Upper lobe of right lung (tissue), 1 donor: Measurements from ENCODE around the gene AKAP1. TPM values are rescaled to one million over a fixed set of nuclear protein-coding genes. Genes with fewer than 3 reads are reported as not detected.

Experiments used
- ATAC-seq: fragments of 200-7000 bp; cut with Tn5 transposase; one replicate; pipeline ENCODE4 v1.9.1; 2020; ENCODE audit warnings: mild to moderate bottlenecking, moderate library complexity
- DNase-seq: peaks from one replicate; pipeline ENCODE4 v3.0.0-alpha.2; 2020
- H3K27ac ChIP-seq: fragments of 200-600 bp; one replicate; pipeline ENCODE4 v1.8.0; 2022
- H3K27me3 ChIP-seq: fragments of 200-600 bp; one replicate; pipeline ENCODE4 v1.8.0; 2022; ENCODE audit warnings: mild to moderate bottlenecking
- H3K36me3 ChIP-seq: fragments of 200-600 bp; one replicate; pipeline ENCODE4 v1.8.0; 2022
- H3K4me1 ChIP-seq: fragments of 200-600 bp; one replicate; pipeline ENCODE4 v1.8.0; 2022
- H3K4me3 ChIP-seq: fragments of 200-600 bp; one replicate; pipeline ENCODE4 v1.8.0; 2022; ENCODE audit warnings: mild to moderate bottlenecking
- H3K9me3 ChIP-seq: fragments of 200-600 bp; one replicate; pipeline ENCODE4 v1.8.0; 2022
- CTCF ChIP-seq: fragments of 200-600 bp; IDR thresholded peaks from one replicate; pipeline ENCODE4 v1.8.0; 2022; ENCODE audit warnings: antibody characterized with exemption
- intact Hi-C: fragments of 100-400 bp; cut with DNase I; formaldehyde crosslinking; loops from one replicate; pipeline ENCODE4 v1.11.0; 2022
- total RNA-seq: library from RNA; stranded (reverse); fragmentation: NEBNext Ultra II Directional; extraction: Animal tissue kit (Norgen Biotek cat#: 25700); gene quantifications from one replicate; pipeline ENCODE4 v1.2.1, GENCODE V29; 2021
- donor health status: DM: no; HTN: yes; CAD: no; lungs with severe emphysema.

AKAP1 gene
- total RNA-seq, 1 donor from 2014 or later, result 59.9 TPM

- DNase-seq (no peak), ATAC-seq (no peak)
- no peak for TF ChIP-seq CTCF
- Histone ChIP-seq H3K27ac (no peak overlapping the region), H3K36me3 (no peaks in the 10 kb centered on the region), H3K27me3 (peaks cover 11% of the 10 kb centered on the region), H3K9me3 (no peaks in the 10 kb centered on the region), H3K4me1 (peaks cover 12% of the 10 kb centered on the region), H3K4me3 (no peak overlapping the region)
- intact Hi-C loops, result no loop called here
Measured at GRCh38 chr17:57050306-57050705, 34.7 kb upstream of the AKAP1 start.

GRCh38 chr17:57051886-57052361 lies 33.1 kb upstream of the AKAP1 start:
- intact Hi-C loops, result no loop called here
- Histone ChIP-seq H3K9me3 (no peaks in the 10 kb centered on the region), H3K27me3 (no peaks in the 10 kb centered on the region), H3K4me1 (peaks cover 9% of the 10 kb centered on the region), H3K4me3 (no peak overlapping the region), H3K27ac (no peak overlapping the region), H3K36me3 (no peaks in the 10 kb centered on the region)
- TF ChIP-seq CTCF, result no peak
- DNase-seq (no peak), ATAC-seq (no peak)

- Histone ChIP-seq H3K27ac (no peak overlapping the region), H3K36me3 (no peaks in the 10 kb centered on the region), H3K9me3 (no peaks in the 10 kb centered on the region), H3K4me3 (no peak overlapping the region), H3K27me3 (no peaks in the 10 kb centered on the region), H3K4me1 (no peaks in the 10 kb centered on the region)
- DNase-seq (no peak), ATAC-seq (no peak)
- intact Hi-C loops, result no loop called here
- no peak for TF ChIP-seq CTCF
Measured at GRCh38 chr17:57062865-57063264, 22.2 kb upstream of the AKAP1 start.

DNA sequence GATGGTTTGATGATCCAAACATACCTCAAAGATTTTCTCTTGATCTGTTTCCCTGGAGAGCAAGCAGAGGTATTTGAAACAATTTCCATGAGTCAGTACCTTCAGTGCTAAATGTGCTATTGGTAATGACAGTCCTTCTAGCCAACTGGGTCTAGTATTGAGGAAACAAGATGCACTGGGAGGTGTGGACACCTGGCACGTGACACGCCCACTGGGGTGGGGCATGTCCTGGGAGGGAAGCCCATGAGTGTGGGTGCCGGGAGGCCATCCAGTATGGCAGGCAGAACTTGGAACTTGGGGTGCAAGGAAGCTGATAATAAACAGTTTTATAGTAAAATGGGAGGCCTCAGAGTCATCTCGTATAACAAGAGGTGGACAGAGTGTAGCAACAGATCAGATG lies 17.9 kb upstream of the AKAP1 start:
- intact Hi-C loops, result no loop called here
- no peak overlapping the region for H3K4me3 ChIP-seq
- no peaks in the 10 kb centered on the region for H3K27me3 ChIP-seq
- ATAC-seq (peak; percentile 29), DNase-seq (no peak)
- H3K9me3 ChIP-seq, result no peaks in the 10 kb centered on the region
- H3K36me3 ChIP-seq, result no peaks in the 10 kb centered on the region
- no peak overlapping the region for H3K27ac ChIP-seq
- no peaks in the 10 kb centered on the region for H3K4me1 ChIP-seq
- no peak for TF ChIP-seq CTCF

DNA sequence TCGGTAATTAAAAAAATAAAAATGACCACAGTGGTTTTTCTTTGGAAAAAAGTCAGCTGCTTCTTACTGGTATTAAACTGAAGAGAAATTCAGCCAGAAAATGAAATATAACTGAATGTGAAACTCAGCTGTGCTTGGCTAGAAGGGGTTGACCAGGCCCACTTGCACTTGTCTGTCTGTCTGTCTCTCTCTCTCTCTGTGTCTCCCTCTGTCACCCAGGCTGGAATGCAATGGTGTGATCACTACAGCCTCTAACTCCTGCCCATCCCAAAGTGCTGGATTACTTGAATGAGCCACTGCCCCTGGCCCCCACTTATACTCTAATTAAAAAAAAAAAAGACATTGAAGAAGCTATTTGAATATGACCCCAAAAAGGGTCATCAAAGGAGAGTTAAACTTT lies 17.3 kb upstream of the AKAP1 start:
- no peaks in the 10 kb centered on the region for H3K9me3 ChIP-seq
- H3K27me3 ChIP-seq, result no peaks in the 10 kb centered on the region
- DNase-seq, result no peak
- TF ChIP-seq CTCF, result no peak
- no peak overlapping the region for H3K4me3 ChIP-seq
- no peak overlapping the region for H3K27ac ChIP-seq
- ATAC-seq, result no peak
- H3K4me1 ChIP-seq, result no peaks in the 10 kb centered on the region
- intact Hi-C loops, result no loop called here
- no peaks in the 10 kb centered on the region for H3K36me3 ChIP-seq

- DNase-seq (no peak), ATAC-seq (peak; percentile 73)
- H3K4me3 ChIP-seq, result no peak overlapping the region
- H3K4me1 ChIP-seq, result no peaks in the 10 kb centered on the region
- no peaks in the 10 kb centered on the region for H3K36me3 ChIP-seq
- no peak for TF ChIP-seq CTCF
- H3K9me3 ChIP-seq, result no peaks in the 10 kb centered on the region
- no peak overlapping the region for H3K27ac ChIP-seq
- no peaks in the 10 kb centered on the region for H3K27me3 ChIP-seq
- intact Hi-C loops, result no loop called here
Measured at GRCh38 chr17:57068222-57068658, 16.8 kb upstream of the AKAP1 start.
